Keratinocyte (primary cell): ENCODE measurements around the gene MIPOL1. TPM values are rescaled to one million over a fixed set of nuclear protein-coding genes. Genes with fewer than 3 reads are reported as not detected.

Source experiments
- DNase-seq: peaks from one replicate; pipeline ENCODE4 v3.0.0-alpha.2; 2011; ENCODE audit warnings: low read depth, missing footprints, low spot score
- FAIRE-seq: peaks from 2 replicates; lab custom pipeline; 2011; peaks lifted over from hg19 to GRCh38; lab: Jason Lieb, UNC
- H2AFZ ChIP-seq: 2 replicates; pipeline ENCODE4 v1.6.0; 2012; ENCODE audit warnings: low read length, control low read depth, inconsistent platforms; ENCODE audit not compliant: control insufficient read depth
- H3K27ac ChIP-seq: 2 replicates; pipeline ENCODE4 v1.5.1; 2011; ENCODE audit warnings: low read length; ENCODE audit not compliant: control insufficient read depth, insufficient read depth
- H3K27me3 ChIP-seq: 3 replicates; pipeline ENCODE4 v1.6.0; 2011; ENCODE audit warnings: low read length; ENCODE audit not compliant: control insufficient read depth, insufficient read depth; ENCODE audit errors: extremely low read depth
- H3K36me3 ChIP-seq, 2 experiments: 2 replicates in 1 of 2; 3 replicates in 1 of 2; pipeline ENCODE4 v1.5.1; 2011; ENCODE audit warnings: low read length in 2 of 2, mild to moderate bottlenecking in 1 of 2; ENCODE audit not compliant: control insufficient read depth in 2 of 2, insufficient read depth in 2 of 2; ENCODE audit errors: extremely low read depth in 1 of 2
- H3K4me1 ChIP-seq: 3 replicates; pipeline ENCODE4 v1.5.1; 2011; ENCODE audit warnings: low read length; ENCODE audit not compliant: control insufficient read depth, insufficient read depth; ENCODE audit errors: extremely low read depth
- H3K4me2 ChIP-seq: 3 replicates; pipeline ENCODE4 v1.6.0; 2011; ENCODE audit warnings: low read depth, low read length; ENCODE audit not compliant: control insufficient read depth, insufficient read depth; ENCODE audit errors: extremely low read depth
- H3K4me3 ChIP-seq, 3 experiments: fragments of 200-600 bp in 1 of 3; sonication (generic) in 1 of 3; 2 replicates in 2 of 3; 3 replicates in 1 of 3; pipeline ENCODE4 v1.5.1; 2011 to 2016; ENCODE audit warnings: low read length in 3 of 3, mild to moderate bottlenecking in 3 of 3, control low read depth in 2 of 3, inconsistent platforms in 1 of 3, low read depth in 1 of 3, mixed read lengths in 1 of 3, mixed run types in 1 of 3, moderate library complexity in 1 of 3; ENCODE audit not compliant: control insufficient read depth in 2 of 3, insufficient read depth in 2 of 3; ENCODE audit errors: extremely low read depth in 1 of 3
- H3K79me2 ChIP-seq: 2 replicates; pipeline ENCODE4 v1.6.0; 2012; ENCODE audit warnings: low read length; ENCODE audit not compliant: control insufficient read depth, insufficient read depth
- H3K9ac ChIP-seq: 3 replicates; pipeline ENCODE4 v1.6.0; 2011; ENCODE audit warnings: low read length; ENCODE audit not compliant: control insufficient read depth, insufficient read depth; ENCODE audit errors: extremely low read depth
- H3K9me1 ChIP-seq: 3 replicates; pipeline ENCODE4 v1.6.0; 2011; ENCODE audit warnings: low read length; ENCODE audit not compliant: control insufficient read depth, insufficient read depth; ENCODE audit errors: extremely low read depth
- H3K9me3 ChIP-seq: 2 replicates; pipeline ENCODE4 v1.5.1; 2012; ENCODE audit warnings: low read depth, low read length; ENCODE audit not compliant: control insufficient read depth
- H4K20me1 ChIP-seq: 3 replicates; pipeline ENCODE4 v1.6.0; 2011; ENCODE audit warnings: low read length; ENCODE audit not compliant: control insufficient read depth, insufficient read depth; ENCODE audit errors: extremely low read depth
- EZH2 ChIP-seq: IDR thresholded peaks from one replicate; pipeline ENCODE4 v1.6.1; 2012; ENCODE audit warnings: inconsistent platforms, mild to moderate bottlenecking, low read length, moderate library complexity
- dilution Hi-C: fragments of 300-500 bp; cut with MboI; formaldehyde crosslinking; loops from one replicate; pipeline ENCODE4 v1.7.0; 2020; ENCODE audit warnings: low sequenced_read_pairs; ENCODE audit not compliant: extremely low pct_ligation_motif_present
- polyA plus RNA-seq, 5 experiments: library from polyadenylated mRNA; depleted of rRNA in 3 of 5; stranded (reverse) in 3 of 5; stranded (forward) in 1 of 5; unstranded in 1 of 5; fragments of >200 nt; gene quantifications; 1 replicate in 1 of 5; 2 replicates in 3 of 5; 3 replicates in 1 of 5; pipeline versions ENCODE4 v1.2.1 to v1.2.3, GENCODE V29; 2011 to 2012; ENCODE audit warnings: missing spikeins in 2 of 5, low read depth in 1 of 5, low replicate concordance in 1 of 5
- TF ChIP-seq, protein P1 (sequence below), 3 experiments: IDR thresholded peaks in 1 of 3; conservative IDR thresholded peaks in 1 of 3; optimal IDR thresholded peaks in 1 of 3; 2 replicates in 2 of 3; 3 replicates in 1 of 3; pipeline versions ENCODE3 to v1.5.1; 2011; ENCODE audit warnings: low read length in 3 of 3, mild to moderate bottlenecking in 3 of 3, moderate library complexity in 2 of 3, control low read depth in 1 of 3, inconsistent platforms in 1 of 3; ENCODE audit not compliant: insufficient read depth in 2 of 3; ENCODE audit errors: extremely low read depth in 1 of 3

MIPOL1 gene
- polyA plus RNA-seq, 1 donor (not counting 4 experiments of a cell fraction or from before 2014, with no cell fraction given) = 10.9 TPM

GRCh38 chr14:37595809-37596621, 398.3 kb downstream of the MIPOL1 start:
- peak; percentile 27 for TF ChIP-seq EZH2
- TF ChIP-seq, protein P1, sequence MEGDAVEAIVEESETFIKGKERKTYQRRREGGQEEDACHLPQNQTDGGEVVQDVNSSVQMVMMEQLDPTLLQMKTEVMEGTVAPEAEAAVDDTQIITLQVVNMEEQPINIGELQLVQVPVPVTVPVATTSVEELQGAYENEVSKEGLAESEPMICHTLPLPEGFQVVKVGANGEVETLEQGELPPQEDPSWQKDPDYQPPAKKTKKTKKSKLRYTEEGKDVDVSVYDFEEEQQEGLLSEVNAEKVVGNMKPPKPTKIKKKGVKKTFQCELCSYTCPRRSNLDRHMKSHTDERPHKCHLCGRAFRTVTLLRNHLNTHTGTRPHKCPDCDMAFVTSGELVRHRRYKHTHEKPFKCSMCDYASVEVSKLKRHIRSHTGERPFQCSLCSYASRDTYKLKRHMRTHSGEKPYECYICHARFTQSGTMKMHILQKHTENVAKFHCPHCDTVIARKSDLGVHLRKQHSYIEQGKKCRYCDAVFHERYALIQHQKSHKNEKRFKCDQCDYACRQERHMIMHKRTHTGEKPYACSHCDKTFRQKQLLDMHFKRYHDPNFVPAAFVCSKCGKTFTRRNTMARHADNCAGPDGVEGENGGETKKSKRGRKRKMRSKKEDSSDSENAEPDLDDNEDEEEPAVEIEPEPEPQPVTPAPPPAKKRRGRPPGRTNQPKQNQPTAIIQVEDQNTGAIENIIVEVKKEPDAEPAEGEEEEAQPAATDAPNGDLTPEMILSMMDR (optimal IDR thresholded peaks at IDR 0.05 in 1 of 3, IDR thresholded peaks at IDR 0.05 in 1 of 3, conservative IDR thresholded peaks at IDR 0.05 in 1 of 3; ENCODE audit: extremely low read depth in 1 of 3, insufficient read depth in 2 of 3, low read length in 3 of 3) = no peak
- Histone ChIP-seq H4K20me1 (no peaks in the 10 kb centered on the region), H3K4me1 (peaks cover 12% of the 10 kb centered on the region), H3K4me3 (peak overlapping the region; percentile 37 to 75 (median 74)), H3K27ac (no peak overlapping the region), H3K9ac (peak overlapping the region; percentile 83), H3K36me3 (no peaks in the 10 kb centered on the region), H3K27me3 (peaks cover 74% of the 10 kb centered on the region), H3K9me1 (no peaks in the 10 kb centered on the region), H3K4me2 (peak overlapping the region; percentile 91), H3K9me3 (no peaks in the 10 kb centered on the region), H3K79me2 (no peaks in the 10 kb centered on the region), H2AFZ (peak overlapping the region; percentile 12)
- dilution Hi-C loops = no loop called here
- DNase-seq = peak; percentile 46
- FAIRE-seq = no peak

- Histone ChIP-seq H4K20me1 (no peaks in the 10 kb centered on the region), H3K4me1 (peaks cover 12% of the 10 kb centered on the region), H3K36me3 (no peaks in the 10 kb centered on the region), H3K9me3 (no peaks in the 10 kb centered on the region), H3K79me2 (no peaks in the 10 kb centered on the region), H2AFZ (no peak overlapping the region), H3K4me2 (no peak overlapping the region), H3K9ac (no peak overlapping the region), H3K4me3 (no peak overlapping the region), H3K9me1 (no peaks in the 10 kb centered on the region), H3K27ac (no peak overlapping the region), H3K27me3 (peaks cover 74% of the 10 kb centered on the region)
- DNase-seq = no peak
- FAIRE-seq = no peak
- dilution Hi-C loops = no loop called here
- TF ChIP-seq EZH2 = no peak
- TF ChIP-seq, protein P1 (optimal IDR thresholded peaks at IDR 0.05 in 1 of 3, IDR thresholded peaks at IDR 0.05 in 1 of 3, conservative IDR thresholded peaks at IDR 0.05 in 1 of 3; ENCODE audit: extremely low read depth in 1 of 3, insufficient read depth in 2 of 3, low read length in 3 of 3) = no peak
Observed at GRCh38 chr14:37596790-37597472, 399.2 kb downstream of the MIPOL1 start.
